HepG2 (cell line): ENCODE measurements around the gene SSBP4. TPM values are rescaled to one million over a fixed set of nuclear protein-coding genes. Genes with fewer than 3 reads are reported as not detected.
A peak's percentile ranks its signal among the peaks of the same experiment; 100 is the strongest.

Source experiments
- AKAP8 ChIP-seq: sonication (generic); formaldehyde crosslinking; IDR thresholded peaks from 2 replicates; pipeline ENCODE4 v1.5.1; 2020; ENCODE audit warnings: mild to moderate bottlenecking, missing genetic modification reagents
- GATAD2A ChIP-seq: IDR thresholded peaks from 2 replicates; pipeline ENCODE4 v1.6.1; 2016
- NFE2L1 ChIP-seq: sonication (generic); formaldehyde crosslinking; IDR thresholded peaks from 2 replicates; pipeline ENCODE4 v1.4.0; 2020; ENCODE audit warnings: missing genetic modification reagents, mild to moderate bottlenecking, borderline replicate concordance
- ZBTB20 ChIP-seq: sonication (generic); formaldehyde crosslinking; IDR thresholded peaks from 2 replicates; pipeline ENCODE4 v1.8.1; 2023; ENCODE audit warnings: missing genetic modification reagents, low read depth, mild to moderate bottlenecking, borderline replicate concordance
- ZFX ChIP-seq: sonication (generic); formaldehyde crosslinking; IDR thresholded peaks from 2 replicates; pipeline ENCODE4 v1.4.0; 2020; ENCODE audit warnings: mild to moderate bottlenecking, low read depth, missing genetic modification reagents, moderate library complexity
- ZNF333 ChIP-seq: sonication (generic); formaldehyde crosslinking; IDR thresholded peaks from 2 replicates; pipeline ENCODE4 v1.4.0; 2020; ENCODE audit warnings: mild to moderate bottlenecking, missing genetic modification reagents, borderline replicate concordance
- ZNF350 ChIP-seq: sonication (generic); formaldehyde crosslinking; IDR thresholded peaks from 2 replicates; pipeline ENCODE4 v1.4.0; 2020; ENCODE audit warnings: mild to moderate bottlenecking, low read depth, missing genetic modification reagents, borderline replicate concordance
- ZNF552 ChIP-seq: sonication (generic); formaldehyde crosslinking; IDR thresholded peaks from 2 replicates; pipeline ENCODE4 v1.9.0; 2022; ENCODE audit warnings: missing genetic modification reagents, mild to moderate bottlenecking, borderline replicate concordance
- ZNF558 ChIP-seq: sonication (generic); formaldehyde crosslinking; IDR thresholded peaks from 2 replicates; pipeline ENCODE4 v1.9.0; 2022; ENCODE audit warnings: mild to moderate bottlenecking, missing genetic modification reagents, borderline replicate concordance
- ZSCAN22 ChIP-seq: sonication (generic); formaldehyde crosslinking; IDR thresholded peaks from 2 replicates; pipeline ENCODE4 v1.4.0; 2020; ENCODE audit warnings: mild to moderate bottlenecking, missing genetic modification reagents
- polyA plus RNA-seq, 8 experiments: library from polyadenylated mRNA; depleted of rRNA in 3 of 8; stranded (reverse) in 7 of 8; unstranded in 1 of 8; fragments of >200 nt; fragmentation: Illumina TruSeq in 4 of 8; extraction: Trizol in 4 of 8; gene quantifications; 2 replicates each; pipeline versions ENCODE4 v1.2.1 to v1.2.3, GENCODE V29; 2011 to 2016; ENCODE audit warnings: low read depth in 4 of 8, missing spikeins in 1 of 8, mixed read lengths in 1 of 8; ENCODE audit not compliant: insufficient read depth in 1 of 8
- total RNA-seq, 5 experiments: library from RNA; depleted of rRNA; stranded (reverse); fragments of >200 nt; fragmentation: Illumina TruSeq; extraction: Trizol; gene quantifications; 2 replicates each; pipeline ENCODE4 v1.2.3, GENCODE V29; 2016; ENCODE audit warnings: low read depth in 1 of 5
- TF ChIP-seq, protein P1 (sequence below): IDR thresholded peaks from 2 replicates; pipeline ENCODE4 v1.6.1; 2018; ENCODE audit warnings: missing genetic modification reagents
- TF ChIP-seq, protein P2 (sequence below), 2 experiments: sonication (generic) in 1 of 2; formaldehyde crosslinking in 1 of 2; IDR thresholded peaks; 2 replicates each; pipeline versions ENCODE4 v1.4.0 to v1.6.1; 2018 to 2020; ENCODE audit warnings: missing genetic modification reagents in 2 of 2, borderline replicate concordance in 1 of 2, low read depth in 1 of 2, mild to moderate bottlenecking in 1 of 2, missing biosample characterization in 1 of 2
- TF ChIP-seq, protein P3 (sequence below): IDR thresholded peaks from 2 replicates; pipeline ENCODE4 v1.4.0; 2020; ENCODE audit warnings: mild to moderate bottlenecking, missing genetic modification reagents
- TF ChIP-seq, protein P4 (sequence below): sonication (generic); formaldehyde crosslinking; IDR thresholded peaks from 2 replicates; pipeline ENCODE4 v1.4.0; 2020; ENCODE audit warnings: missing genetic modification reagents, mild to moderate bottlenecking, borderline replicate concordance
- TF ChIP-seq, protein P5 (sequence below): sonication (generic); formaldehyde crosslinking; IDR thresholded peaks from 2 replicates; pipeline ENCODE4 v1.4.0; 2020; ENCODE audit warnings: mild to moderate bottlenecking, low read depth, missing genetic modification reagents

The SSBP4 gene
- total and polyA plus RNA-seq, 2 of the 13 experiments (the other 11 are each of a cell fraction or from before 2014, with no cell fraction given) = 20.8 to 39.5 TPM

DNA sequence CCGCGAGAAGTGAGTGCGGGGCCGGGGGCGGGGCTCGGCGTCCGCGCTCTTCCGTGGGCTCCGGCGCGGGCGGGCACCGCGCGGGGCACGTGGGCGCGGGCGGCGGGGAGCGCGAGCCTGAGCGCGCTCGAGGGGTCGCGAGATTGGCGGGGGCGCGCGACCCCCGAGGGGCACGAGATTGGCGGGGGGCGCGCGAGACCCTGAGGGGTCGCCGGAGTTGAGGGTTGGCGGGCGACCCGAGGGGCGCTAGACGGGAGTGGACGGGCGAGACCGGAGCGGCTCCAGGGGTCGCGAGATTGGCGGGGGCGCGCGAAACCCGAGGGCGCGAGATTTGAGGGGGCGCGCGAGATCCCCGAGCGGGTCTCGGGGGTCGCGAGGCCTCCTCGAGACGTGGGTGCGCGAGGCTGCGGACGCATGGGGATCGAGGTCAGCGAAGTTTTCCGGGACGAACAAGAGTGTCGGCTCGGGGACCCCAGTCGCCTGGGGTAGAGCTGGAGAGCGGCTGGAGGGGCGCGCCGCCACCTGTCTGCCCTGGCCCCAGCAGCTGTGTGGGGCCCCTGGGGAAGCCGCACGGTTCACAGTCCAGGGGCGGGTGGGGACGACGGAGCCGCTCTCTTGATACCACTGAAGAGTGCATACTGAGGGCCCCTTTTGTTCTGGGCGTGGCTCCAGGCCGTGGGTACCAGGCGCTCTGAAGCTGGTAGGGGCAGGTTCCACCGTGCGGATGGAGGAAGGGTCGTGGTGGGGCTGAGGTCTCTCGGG is 682 bp downstream of the SSBP4 start (continued):
- TF ChIP-seq, protein P1, sequence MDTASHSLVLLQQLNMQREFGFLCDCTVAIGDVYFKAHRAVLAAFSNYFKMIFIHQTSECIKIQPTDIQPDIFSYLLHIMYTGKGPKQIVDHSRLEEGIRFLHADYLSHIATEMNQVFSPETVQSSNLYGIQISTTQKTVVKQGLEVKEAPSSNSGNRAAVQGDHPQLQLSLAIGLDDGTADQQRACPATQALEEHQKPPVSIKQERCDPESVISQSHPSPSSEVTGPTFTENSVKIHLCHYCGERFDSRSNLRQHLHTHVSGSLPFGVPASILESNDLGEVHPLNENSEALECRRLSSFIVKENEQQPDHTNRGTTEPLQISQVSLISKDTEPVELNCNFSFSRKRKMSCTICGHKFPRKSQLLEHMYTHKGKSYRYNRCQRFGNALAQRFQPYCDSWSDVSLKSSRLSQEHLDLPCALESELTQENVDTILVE = no peak
- TF ChIP-seq NFE2L1 (no peak), ZBTB20 (no peak), ZNF350 (CRISPR knock-in tag) (peak; percentile 45; the same call in 1 of the 2 replicates), ZNF552 (0 out of 2 replicates have a peak, but pooled peaks have one; percentile 46), ZNF558 (CRISPR knock-in tag) (0 out of 2 replicates have a peak, but pooled peaks have one; percentile 3), ZSCAN22 (CRISPR knock-in tag) (no peak), ZNF333 (CRISPR knock-in tag) (peak; percentile 82; the same call in 1 of the 2 replicates), AKAP8 (CRISPR knock-in tag) (0 out of 2 replicates have a peak, but pooled peaks have one; percentile 49), GATAD2A (CRISPR knock-in tag) (peak; percentile 60; the same call in 1 of the 2 replicates), ZFX (peak; percentile 35)
- TF ChIP-seq, protein P2, sequence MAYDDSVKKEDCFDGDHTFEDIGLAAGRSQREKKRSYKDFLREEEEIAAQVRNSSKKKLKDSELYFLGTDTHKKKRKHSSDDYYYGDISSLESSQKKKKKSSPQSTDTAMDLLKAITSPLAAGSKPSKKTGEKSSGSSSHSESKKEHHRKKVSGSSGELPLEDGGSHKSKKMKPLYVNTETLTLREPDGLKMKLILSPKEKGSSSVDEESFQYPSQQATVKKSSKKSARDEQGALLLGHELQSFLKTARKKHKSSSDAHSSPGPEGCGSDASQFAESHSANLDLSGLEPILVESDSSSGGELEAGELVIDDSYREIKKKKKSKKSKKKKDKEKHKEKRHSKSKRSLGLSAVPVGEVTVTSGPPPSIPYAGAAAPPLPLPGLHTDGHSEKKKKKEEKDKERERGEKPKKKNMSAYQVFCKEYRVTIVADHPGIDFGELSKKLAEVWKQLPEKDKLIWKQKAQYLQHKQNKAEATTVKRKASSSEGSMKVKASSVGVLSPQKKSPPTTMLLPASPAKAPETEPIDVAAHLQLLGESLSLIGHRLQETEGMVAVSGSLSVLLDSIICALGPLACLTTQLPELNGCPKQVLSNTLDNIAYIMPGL (CRISPR knock-in tag; IDR thresholded peaks at IDR 0.05; ENCODE audit: borderline replicate concordance in 1 of 2, low read depth in 1 of 2) = peak in 1 of 2 experiments; percentile 40; a peak in 1 of 4 replicates
- TF ChIP-seq, protein P3, sequence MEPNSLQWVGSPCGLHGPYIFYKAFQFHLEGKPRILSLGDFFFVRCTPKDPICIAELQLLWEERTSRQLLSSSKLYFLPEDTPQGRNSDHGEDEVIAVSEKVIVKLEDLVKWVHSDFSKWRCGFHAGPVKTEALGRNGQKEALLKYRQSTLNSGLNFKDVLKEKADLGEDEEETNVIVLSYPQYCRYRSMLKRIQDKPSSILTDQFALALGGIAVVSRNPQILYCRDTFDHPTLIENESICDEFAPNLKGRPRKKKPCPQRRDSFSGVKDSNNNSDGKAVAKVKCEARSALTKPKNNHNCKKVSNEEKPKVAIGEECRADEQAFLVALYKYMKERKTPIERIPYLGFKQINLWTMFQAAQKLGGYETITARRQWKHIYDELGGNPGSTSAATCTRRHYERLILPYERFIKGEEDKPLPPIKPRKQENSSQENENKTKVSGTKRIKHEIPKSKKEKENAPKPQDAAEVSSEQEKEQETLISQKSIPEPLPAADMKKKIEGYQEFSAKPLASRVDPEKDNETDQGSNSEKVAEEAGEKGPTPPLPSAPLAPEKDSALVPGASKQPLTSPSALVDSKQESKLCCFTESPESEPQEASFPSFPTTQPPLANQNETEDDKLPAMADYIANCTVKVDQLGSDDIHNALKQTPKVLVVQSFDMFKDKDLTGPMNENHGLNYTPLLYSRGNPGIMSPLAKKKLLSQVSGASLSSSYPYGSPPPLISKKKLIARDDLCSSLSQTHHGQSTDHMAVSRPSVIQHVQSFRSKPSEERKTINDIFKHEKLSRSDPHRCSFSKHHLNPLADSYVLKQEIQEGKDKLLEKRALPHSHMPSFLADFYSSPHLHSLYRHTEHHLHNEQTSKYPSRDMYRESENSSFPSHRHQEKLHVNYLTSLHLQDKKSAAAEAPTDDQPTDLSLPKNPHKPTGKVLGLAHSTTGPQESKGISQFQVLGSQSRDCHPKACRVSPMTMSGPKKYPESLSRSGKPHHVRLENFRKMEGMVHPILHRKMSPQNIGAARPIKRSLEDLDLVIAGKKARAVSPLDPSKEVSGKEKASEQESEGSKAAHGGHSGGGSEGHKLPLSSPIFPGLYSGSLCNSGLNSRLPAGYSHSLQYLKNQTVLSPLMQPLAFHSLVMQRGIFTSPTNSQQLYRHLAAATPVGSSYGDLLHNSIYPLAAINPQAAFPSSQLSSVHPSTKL = peak; percentile 17; the same call in 1 of the 2 replicates
- TF ChIP-seq, protein P4, sequence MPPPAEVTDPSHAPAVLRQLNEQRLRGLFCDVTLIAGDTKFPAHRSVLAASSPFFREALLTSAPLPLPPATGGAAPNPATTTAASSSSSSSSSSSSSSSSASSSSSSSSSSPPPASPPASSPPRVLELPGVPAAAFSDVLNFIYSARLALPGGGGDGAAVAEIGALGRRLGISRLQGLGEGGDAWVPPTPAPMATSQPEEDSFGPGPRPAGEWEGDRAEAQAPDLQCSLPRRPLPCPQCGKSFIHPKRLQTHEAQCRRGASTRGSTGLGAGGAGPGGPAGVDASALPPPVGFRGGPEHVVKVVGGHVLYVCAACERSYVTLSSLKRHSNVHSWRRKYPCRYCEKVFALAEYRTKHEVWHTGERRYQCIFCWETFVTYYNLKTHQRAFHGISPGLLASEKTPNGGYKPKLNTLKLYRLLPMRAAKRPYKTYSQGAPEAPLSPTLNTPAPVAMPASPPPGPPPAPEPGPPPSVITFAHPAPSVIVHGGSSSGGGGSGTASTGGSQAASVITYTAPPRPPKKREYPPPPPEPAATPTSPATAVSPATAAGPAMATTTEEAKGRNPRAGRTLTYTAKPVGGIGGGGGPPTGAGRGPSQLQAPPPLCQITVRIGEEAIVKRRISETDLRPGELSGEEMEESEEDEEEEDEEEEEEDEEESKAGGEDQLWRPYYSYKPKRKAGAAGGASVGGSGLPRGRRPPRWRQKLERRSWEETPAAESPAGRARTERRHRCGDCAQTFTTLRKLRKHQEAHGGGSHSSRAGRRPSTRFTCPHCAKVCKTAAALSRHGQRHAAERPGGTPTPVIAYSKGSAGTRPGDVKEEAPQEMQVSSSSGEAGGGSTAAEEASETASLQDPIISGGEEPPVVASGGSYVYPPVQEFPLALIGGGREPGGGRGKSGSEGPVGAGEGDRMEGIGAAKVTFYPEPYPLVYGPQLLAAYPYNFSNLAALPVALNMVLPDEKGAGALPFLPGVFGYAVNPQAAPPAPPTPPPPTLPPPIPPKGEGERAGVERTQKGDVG (CRISPR knock-in tag) = no peak
- TF ChIP-seq, protein P5, sequence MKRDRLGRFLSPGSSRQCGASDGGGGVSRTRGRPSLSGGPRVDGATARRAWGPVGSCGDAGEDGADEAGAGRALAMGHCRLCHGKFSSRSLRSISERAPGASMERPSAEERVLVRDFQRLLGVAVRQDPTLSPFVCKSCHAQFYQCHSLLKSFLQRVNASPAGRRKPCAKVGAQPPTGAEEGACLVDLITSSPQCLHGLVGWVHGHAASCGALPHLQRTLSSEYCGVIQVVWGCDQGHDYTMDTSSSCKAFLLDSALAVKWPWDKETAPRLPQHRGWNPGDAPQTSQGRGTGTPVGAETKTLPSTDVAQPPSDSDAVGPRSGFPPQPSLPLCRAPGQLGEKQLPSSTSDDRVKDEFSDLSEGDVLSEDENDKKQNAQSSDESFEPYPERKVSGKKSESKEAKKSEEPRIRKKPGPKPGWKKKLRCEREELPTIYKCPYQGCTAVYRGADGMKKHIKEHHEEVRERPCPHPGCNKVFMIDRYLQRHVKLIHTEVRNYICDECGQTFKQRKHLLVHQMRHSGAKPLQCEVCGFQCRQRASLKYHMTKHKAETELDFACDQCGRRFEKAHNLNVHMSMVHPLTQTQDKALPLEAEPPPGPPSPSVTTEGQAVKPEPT (CRISPR knock-in tag) = no peak
